Heart left ventricle (tissue), 16 donors: ENCODE results near the gene GOPC. TPM values are rescaled to one million over a fixed set of nuclear protein-coding genes. Genes with fewer than 3 reads are reported as not detected.

Source experiments
- ATAC-seq, 4 donors: fragments of 200-7000 bp; cut with Tn5 transposase; one replicate each; pipeline ENCODE4 v1.9.1; 2020 to 2022; ENCODE audit warnings: moderate library complexity in 4 of 4, mild to moderate bottlenecking in 3 of 4, moderate number of reproducible peaks in 1 of 4
- DNase-seq, 5 donors: peaks; one replicate each; pipeline ENCODE4 v3.0.0-alpha.2; 2020
- H3K27ac ChIP-seq, 12 donors: fragments of 200-600 bp; sonication (generic) in 4 of 12; one replicate each; pipeline versions ENCODE4 v1.5.0 to v1.8.0; 2016 to 2022; ENCODE audit warnings: mild to moderate bottlenecking in 2 of 12
- H3K27me3 ChIP-seq, 9 donors: fragments of 200-600 bp; sonication (generic) in 2 of 9; one replicate each; pipeline versions ENCODE4 v1.5.1 to v1.8.0; 2016 to 2022; ENCODE audit warnings: mild to moderate bottlenecking in 3 of 9
- H3K36me3 ChIP-seq, 9 donors: fragments of 200-600 bp; sonication (generic) in 2 of 9; one replicate each; pipeline versions ENCODE4 v1.5.0 to v1.8.0; 2018 to 2022; ENCODE audit warnings: mild to moderate bottlenecking in 2 of 9
- H3K4me1 ChIP-seq, 12 donors: fragments of 200-600 bp; sonication (generic) in 4 of 12; one replicate each; pipeline versions ENCODE4 v1.5.0 to v1.8.0; 2016 to 2022; ENCODE audit warnings: mild to moderate bottlenecking in 3 of 12
- H3K4me3 ChIP-seq, 12 donors: fragments of 200-600 bp; sonication (generic) in 4 of 12; one replicate each; pipeline versions ENCODE4 v1.5.0 to v1.8.0; 2017 to 2022; ENCODE audit warnings: mild to moderate bottlenecking in 9 of 12, moderate library complexity in 4 of 12
- H3K9me3 ChIP-seq, 12 donors: fragments of 200-600 bp; sonication (generic) in 4 of 12; one replicate each; pipeline versions ENCODE4 v1.5.0 to v1.8.0; 2016 to 2022; ENCODE audit warnings: mild to moderate bottlenecking in 1 of 12
- CTCF ChIP-seq, 12 donors: fragments of 200-600 bp; sonication (generic) in 4 of 12; IDR thresholded peaks; one replicate each; pipeline versions ENCODE4 v1.5.0 to v1.8.0; 2018 to 2022; ENCODE audit warnings: antibody characterized with exemption in 12 of 12, mild to moderate bottlenecking in 5 of 12
- POLR2A ChIP-seq, 2 donors: fragments of 450-650 bp; IDR thresholded peaks; one replicate each; pipeline ENCODE4 v1.6.1; 2017; ENCODE audit warnings: antibody characterized with exemption in 2 of 2, mild to moderate bottlenecking in 2 of 2, moderate library complexity in 2 of 2
- WGBS, 4 donors: extraction: QIAGEN DNeasy Blood & Tissue Kit in 2 of 4; methylation state at CpG; one replicate each; pipeline versions ENCODE4 v1.1.5 to v1.1.7; 2013 to 2018; 5-methylcytosine and 5-hydroxymethylcytosine counted together
- intact Hi-C, 10 donors: fragments of 100-400 bp; cut with DNase I; formaldehyde crosslinking; loops; one replicate each; pipeline versions ENCODE4 v1.11.1 to v1.14.2; 2022
- polyA plus RNA-seq, 2 donors: library from polyadenylated mRNA; stranded (reverse); fragments of 200-250 nt; gene quantifications; one replicate each; pipeline ENCODE4 v1.2.3, GENCODE V29; 2013
- total RNA-seq, 9 donors: library from RNA; depleted of rRNA in 2 of 9; stranded (reverse); fragments of >200 nt in 2 of 9; fragmentation: NEBNext Ultra II Directional in 3 of 9; extraction: Animal tissue kit (Norgen Biotek cat#: 25700) in 3 of 9; gene quantifications; one replicate each; pipeline versions ENCODE4 v1.1.0 to v1.2.4, GENCODE V29; 2016 to 2023
- donor health status: ischemic (EF 13 %, LVEDD 7.1; RV severe dilation, severe dysfunction).
- donor health status: healthy with polysubstance abuse.
- donor health status: DM: no; HTN: yes; CAD: no.
- donor health status: DM: no; HTN: no; CAD: no.
- donor health status: ischemic (EF 25% LVEDD 6.9; RV normal size, moderate dysfunction).
- donor health status: ischemic (EF 25% LVEDD 5.7; RV mildly dilated, moderate dysfunction).
- donor health status: healthy.
- donor health status: DM: yes; HTN: yes; CAD: no.
- donor health status: ischemic (EF 35%, LVEDD 5.7; RV mildly dilated, moderate dysfunction).
- donor health status: nonischemic (EF 11% LVEDD 7.7; RV severe dilation, severe dysfunction).
- donor health status: DM: yes; HTN: yes; CAD: no.
- donor health status: PGD.
- donor health status: ischemic (EF 29% LVEDD 5.4; RV normal size, mild dysfunction).
- donor health status: nonischemic (EF 23%, LVEDD 6.1; RV moderate dilation, normal function).

The GOPC gene
- total and polyA plus RNA-seq, 11 donors = 13.5 to 29.9 (median 21.2) TPM

- no peak overlapping the region for H3K27ac ChIP-seq
- ATAC-seq = no peak
- no peak overlapping the region for H3K4me3 ChIP-seq
- H3K27me3 ChIP-seq = no peaks in the 10 kb centered on the region
- intact Hi-C loops = loop anchor here in 4 of 10 donors (2.0 to 10.0 kb wide), 5 partner anchors 68 to 208 kb away; partner anchors contain the start of gene DCBLD1 (in 1 of the 4)
- 59 to 68% (median 64%) methylated on average over 3 of the region's 3 CpGs for WGBS, 4 donors
- H3K36me3 ChIP-seq = no peaks in the 10 kb centered on the region
- DNase-seq = no peak
- H3K9me3 ChIP-seq = no peaks in the 10 kb centered on the region
- TF ChIP-seq CTCF (IDR thresholded peaks at IDR 0.05) = no peak
- TF ChIP-seq POLR2A (IDR thresholded peaks at IDR 0.05) = no peak
- H3K4me1 ChIP-seq = peaks cover 0 to 19% (median 6%) of the 10 kb centered on the region in 12 donors
Observed at GRCh38 chr6:117553142-117553541, 49.2 kb downstream of the GOPC start.

GRCh38 chr6:117552618-117553017 lies 49.7 kb downstream of the GOPC start:
- no peaks in the 10 kb centered on the region for H3K9me3 ChIP-seq
- H3K4me3 ChIP-seq = no peak overlapping the region
- ATAC-seq (no peak), DNase-seq (no peak)
- no peak for TF ChIP-seq POLR2A (IDR thresholded peaks at IDR 0.05)
- no peak for TF ChIP-seq CTCF (IDR thresholded peaks at IDR 0.05)
- peaks cover 0 to 22% (median 6%) of the 10 kb centered on the region in 12 donors for H3K4me1 ChIP-seq
- H3K27me3 ChIP-seq = no peaks in the 10 kb centered on the region
- WGBS, 4 donors = 81 to 87% (median 83%) methylated on average over 2 of the region's 2 CpGs
- H3K27ac ChIP-seq = no peak overlapping the region
- no peaks in the 10 kb centered on the region for H3K36me3 ChIP-seq
- intact Hi-C loops = loop anchor here in 4 of 10 donors (2.0 to 10.0 kb wide), 5 partner anchors 68 to 208 kb away; partner anchors contain the start of gene DCBLD1 (in 1 of the 4)

GRCh38 chr6:117550618-117551242 lies 51.6 kb downstream of the GOPC start:
- ATAC-seq (no peak), DNase-seq (no peak)
- H3K36me3 ChIP-seq = peaks cover 0 to 8% (median 5%) of the 10 kb centered on the region in 9 donors
- no peak for TF ChIP-seq CTCF (IDR thresholded peaks at IDR 0.05)
- no peak for TF ChIP-seq POLR2A (IDR thresholded peaks at IDR 0.05)
- intact Hi-C loops = loop anchor here in 3 of 10 donors (5.0 to 10.0 kb wide), 3 partner anchors 66 to 206 kb away; partner anchors contain the start of gene DCBLD1 (in 1 of the 3)
- no peak overlapping the region for H3K4me3 ChIP-seq
- no peaks in the 10 kb centered on the region for H3K9me3 ChIP-seq
- H3K27me3 ChIP-seq = no peaks in the 10 kb centered on the region
- H3K27ac ChIP-seq = no peak overlapping the region
- 49 to 61% (median 54%) methylated on average over 2 of the region's 2 CpGs for WGBS, 4 donors
- H3K4me1 ChIP-seq = peaks cover 0 to 22% (median 6%) of the 10 kb centered on the region in 12 donors

GRCh38 chr6:117550078-117550600 lies 52.2 kb downstream of the GOPC start:
- H3K27me3 ChIP-seq = no peaks in the 10 kb centered on the region
- intact Hi-C loops = loop anchor here in 3 of 10 donors (5.0 to 10.0 kb wide), 3 partner anchors 65 to 205 kb away; partner anchors contain the start of gene DCBLD1 (in 1 of the 3)
- ATAC-seq (no peak), DNase-seq (no peak)
- 95 to 97% (median 97%) methylated on average over 3 of the region's 3 CpGs for WGBS, 4 donors
- TF ChIP-seq CTCF (IDR thresholded peaks at IDR 0.05) = no peak
- TF ChIP-seq POLR2A (IDR thresholded peaks at IDR 0.05) = no peak
- H3K4me3 ChIP-seq = no peak overlapping the region
- peaks cover 0 to 13% (median 11%) of the 10 kb centered on the region in 9 donors for H3K36me3 ChIP-seq
- peaks cover 0 to 22% (median 6%) of the 10 kb centered on the region in 12 donors for H3K4me1 ChIP-seq
- H3K9me3 ChIP-seq = no peaks in the 10 kb centered on the region
- peak overlapping the region in 1 of 12 donors; percentile 71 for H3K27ac ChIP-seq
